Ascending aorta (tissue), 2 donors: ENCODE results near the gene TMEM135. TPM values are rescaled to one million over a fixed set of nuclear protein-coding genes. Genes with fewer than 3 reads are reported as not detected.

Experiments
- DNase-seq, 2 donors: peaks; one replicate each; pipeline ENCODE4 v3.0.0-alpha.2; 2019; ENCODE audit warnings: low spot score in 2 of 2
- H3K27ac ChIP-seq, 2 donors: fragments of 200-600 bp; sonication (generic); one replicate each; pipeline ENCODE4 v1.5.1; 2016 to 2017; ENCODE audit warnings: mild to moderate bottlenecking in 1 of 2
- H3K27me3 ChIP-seq: fragments of 200-600 bp; sonication (generic); one replicate; pipeline ENCODE4 v1.5.1; 2017
- H3K36me3 ChIP-seq, 2 donors: fragments of 200-600 bp; sonication (generic); one replicate each; pipeline ENCODE4 v1.5.1; 2016
- H3K4me1 ChIP-seq, 2 donors: fragments of 200-600 bp; sonication (generic); one replicate each; pipeline ENCODE4 v1.5.1; 2016 to 2017; ENCODE audit warnings: mild to moderate bottlenecking in 1 of 2
- H3K4me3 ChIP-seq, 2 donors: fragments of 200-600 bp; sonication (generic); one replicate each; pipeline ENCODE4 v1.5.1; 2016 to 2017; ENCODE audit warnings: mild to moderate bottlenecking in 1 of 2
- H3K9me3 ChIP-seq, 2 donors: fragments of 200-600 bp; sonication (generic); one replicate each; pipeline ENCODE4 v1.5.1; 2016
- intact Hi-C: fragments of 100-400 bp; cut with DNase I; formaldehyde crosslinking; loops from one replicate; pipeline ENCODE4 v1.15.1; 2023
- total RNA-seq: library from RNA; depleted of rRNA; stranded (reverse); fragments of >200 nt; gene quantifications from one replicate; pipeline ENCODE4 v1.1.0, GENCODE V29; 2016
- TF ChIP-seq, protein P1 (sequence below), 3 experiments: fragments of 200-600 bp in 2 of 3; fragments of 450-650 bp in 1 of 3; sonication (generic) in 2 of 3; IDR thresholded peaks; one replicate each; pipeline ENCODE4 v1.5.1; 2016 to 2019; ENCODE audit warnings: antibody characterized with exemption in 3 of 3, mild to moderate bottlenecking in 1 of 3, moderate library complexity in 1 of 3

Gene TMEM135
- total RNA-seq, 1 donor from 2014 or later, result 18.4 TPM

DNA sequence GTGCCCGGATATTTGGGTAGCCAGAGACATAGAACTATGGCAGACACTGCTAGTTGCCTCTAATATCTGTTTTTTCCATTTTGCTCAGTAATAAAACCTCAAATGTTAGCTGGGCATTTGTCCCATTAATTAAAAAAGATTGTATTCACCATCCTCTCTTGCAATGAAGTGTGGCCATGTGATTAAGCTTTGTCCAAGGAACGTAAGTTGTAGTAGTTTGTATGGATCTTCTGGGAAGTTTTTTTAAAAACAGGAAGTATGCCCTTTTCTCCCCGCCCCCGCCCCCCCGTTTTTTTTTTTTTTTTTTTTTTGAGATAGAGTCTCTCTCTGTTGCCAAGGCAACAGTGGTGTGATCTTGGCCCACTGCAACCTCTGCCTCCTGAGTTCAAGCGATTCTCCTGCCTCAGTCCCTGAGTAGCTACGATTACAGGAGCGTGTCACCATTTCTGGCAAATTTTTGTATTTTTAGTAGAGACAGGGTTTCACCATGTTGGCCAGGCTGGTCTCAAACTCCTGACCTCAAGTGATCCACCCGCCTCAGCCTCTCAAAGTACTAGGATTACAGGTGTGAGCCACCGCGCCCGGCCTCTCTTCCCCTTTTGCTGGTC lies 1.7 kb upstream of the TMEM135 start:
- Histone ChIP-seq H3K27ac (peak overlapping the region; percentile 87 to 90), H3K36me3 (no peaks in the 10 kb centered on the region), H3K9me3 (no peaks in the 10 kb centered on the region), H3K4me1 (peaks cover 0 to 18% of the 10 kb centered on the region in 2 donors), H3K27me3 (no peaks in the 10 kb centered on the region), H3K4me3 (no peak overlapping the region)
- no peak for DNase-seq
- intact Hi-C loops, result loop anchor here (5.0 kb wide), 1 partner anchor 246 kb away; no protein-coding TSS in a partner anchor
- TF ChIP-seq, protein P1, sequence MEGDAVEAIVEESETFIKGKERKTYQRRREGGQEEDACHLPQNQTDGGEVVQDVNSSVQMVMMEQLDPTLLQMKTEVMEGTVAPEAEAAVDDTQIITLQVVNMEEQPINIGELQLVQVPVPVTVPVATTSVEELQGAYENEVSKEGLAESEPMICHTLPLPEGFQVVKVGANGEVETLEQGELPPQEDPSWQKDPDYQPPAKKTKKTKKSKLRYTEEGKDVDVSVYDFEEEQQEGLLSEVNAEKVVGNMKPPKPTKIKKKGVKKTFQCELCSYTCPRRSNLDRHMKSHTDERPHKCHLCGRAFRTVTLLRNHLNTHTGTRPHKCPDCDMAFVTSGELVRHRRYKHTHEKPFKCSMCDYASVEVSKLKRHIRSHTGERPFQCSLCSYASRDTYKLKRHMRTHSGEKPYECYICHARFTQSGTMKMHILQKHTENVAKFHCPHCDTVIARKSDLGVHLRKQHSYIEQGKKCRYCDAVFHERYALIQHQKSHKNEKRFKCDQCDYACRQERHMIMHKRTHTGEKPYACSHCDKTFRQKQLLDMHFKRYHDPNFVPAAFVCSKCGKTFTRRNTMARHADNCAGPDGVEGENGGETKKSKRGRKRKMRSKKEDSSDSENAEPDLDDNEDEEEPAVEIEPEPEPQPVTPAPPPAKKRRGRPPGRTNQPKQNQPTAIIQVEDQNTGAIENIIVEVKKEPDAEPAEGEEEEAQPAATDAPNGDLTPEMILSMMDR (IDR thresholded peaks at IDR 0.05), result no peak

- peaks cover 0 to 21% of the 10 kb centered on the region in 2 donors for H3K4me1 ChIP-seq
- H3K27ac ChIP-seq, result peak overlapping the region; percentile 87 to 90
- no peaks in the 10 kb centered on the region for H3K36me3 ChIP-seq
- DNase-seq, result no peak
- no peaks in the 10 kb centered on the region for H3K9me3 ChIP-seq
- no peaks in the 10 kb centered on the region for H3K27me3 ChIP-seq
- H3K4me3 ChIP-seq, result peak overlapping the region; percentile 81 to 90
- intact Hi-C loops, result loop anchor here (1.0 to 5.0 kb wide), 2 partner anchors 81 to 245 kb away; no protein-coding TSS in a partner anchor
- TF ChIP-seq, protein P1 (IDR thresholded peaks at IDR 0.05), result no peak
Measured at GRCh38 chr11:87036756-87037449, 831 bp upstream of the TMEM135 start.

- peaks cover 0 to 21% of the 10 kb centered on the region in 2 donors for H3K4me1 ChIP-seq
- H3K27ac ChIP-seq, result peak overlapping the region; percentile 87 to 90
- TF ChIP-seq, protein P1 (IDR thresholded peaks at IDR 0.05), result no peak
- intact Hi-C loops, result loop anchor here (5.0 kb wide), 1 partner anchor 244 kb away; no protein-coding TSS in a partner anchor
- H3K36me3 ChIP-seq, result peaks cover 2 to 6% of the 10 kb centered on the region in 2 donors
- H3K27me3 ChIP-seq, result no peaks in the 10 kb centered on the region
- no peak for DNase-seq
- H3K9me3 ChIP-seq, result no peaks in the 10 kb centered on the region
- H3K4me3 ChIP-seq, result peak overlapping the region; percentile 81 to 90
Measured at GRCh38 chr11:87038235-87038977, 672 bp downstream of the TMEM135 start.

GRCh38 chr11:87039371-87039770 lies 1.6 kb downstream of the TMEM135 start:
- Histone ChIP-seq H3K36me3 (peaks cover 2 to 11% of the 10 kb centered on the region in 2 donors), H3K9me3 (no peaks in the 10 kb centered on the region), H3K4me3 (peak overlapping the region; percentile 81 to 90), H3K27ac (peak overlapping the region; percentile 16 to 87), H3K4me1 (peaks cover 0 to 21% of the 10 kb centered on the region in 2 donors), H3K27me3 (no peaks in the 10 kb centered on the region)
- TF ChIP-seq, protein P1 (IDR thresholded peaks at IDR 0.05), result no peak
- intact Hi-C loops, result loop anchor here (5.0 kb wide), 1 partner anchor 243 kb away; no protein-coding TSS in a partner anchor
- DNase-seq, result no peak

DNA sequence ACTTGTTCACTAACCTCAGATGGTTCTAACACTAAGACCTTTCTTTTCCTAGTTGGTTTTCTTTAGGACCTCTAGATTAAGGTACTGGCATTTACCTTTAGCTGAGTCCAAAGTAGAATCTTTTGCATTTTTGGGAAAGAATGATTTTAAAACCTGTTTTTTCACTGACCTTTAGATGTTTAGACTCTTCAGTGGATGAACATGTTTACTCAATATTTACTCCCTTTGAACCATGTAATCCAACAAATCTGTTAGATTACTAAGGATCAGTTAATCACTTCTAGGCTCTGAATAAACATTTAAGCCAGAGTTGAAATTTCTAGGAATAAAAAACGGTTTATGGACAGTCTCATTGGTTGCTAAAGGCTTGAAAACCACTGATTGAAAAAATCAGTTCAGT lies 6.2 kb downstream of the TMEM135 start:
- peaks cover 0 to 16% of the 10 kb centered on the region in 2 donors for H3K4me1 ChIP-seq
- H3K9me3 ChIP-seq, result peaks cover 0 to 9% of the 10 kb centered on the region in 2 donors
- H3K27me3 ChIP-seq, result no peaks in the 10 kb centered on the region
- TF ChIP-seq, protein P1 (IDR thresholded peaks at IDR 0.05), result no peak
- intact Hi-C loops, result no loop called here
- H3K27ac ChIP-seq, result no peak overlapping the region
- no peak overlapping the region for H3K4me3 ChIP-seq
- DNase-seq, result no peak
- H3K36me3 ChIP-seq, result peaks cover 2 to 22% of the 10 kb centered on the region in 2 donors
